ENCODE results near the gene TNPO3.

DNA sequence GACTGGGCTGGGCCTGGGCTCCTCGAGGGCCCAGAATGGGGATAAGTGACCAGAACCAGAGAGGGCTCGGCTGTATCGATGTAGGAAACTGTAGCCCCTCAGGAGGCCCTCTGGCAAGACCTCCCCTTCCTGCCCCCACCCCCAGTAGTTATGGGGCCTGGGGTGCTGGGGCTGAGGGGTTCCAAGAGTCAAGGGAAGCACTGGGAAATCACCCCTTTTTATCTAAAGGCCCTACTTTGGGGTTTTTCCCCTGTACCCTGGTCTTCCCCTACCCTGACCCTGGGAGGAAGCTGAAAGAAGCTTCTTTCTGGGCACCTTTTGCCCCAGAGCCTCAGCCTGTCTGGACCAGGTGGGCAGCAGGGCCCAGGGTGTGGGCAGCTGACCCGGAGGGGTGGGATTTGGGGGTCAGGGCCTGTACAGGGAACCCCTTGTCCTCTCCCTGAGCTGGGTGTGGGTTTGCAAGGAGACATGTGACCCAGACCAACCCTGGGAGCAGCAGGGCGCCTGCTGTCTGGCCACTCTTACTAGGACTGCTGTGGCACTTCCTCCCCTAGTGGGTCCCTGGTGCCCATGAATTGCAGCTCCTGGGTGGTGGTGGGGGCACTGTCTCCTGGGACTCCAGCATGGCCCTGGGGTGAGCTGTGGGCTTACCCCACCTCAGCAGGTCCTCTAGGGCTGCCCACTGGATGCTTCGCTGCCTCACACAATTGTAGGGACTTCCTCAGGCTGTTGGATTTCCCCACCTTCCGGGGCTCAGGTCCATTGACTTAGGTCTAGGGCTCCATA, 115.6 kb downstream of the TNPO3 start:
- TF ChIP-seq, protein P1, sequence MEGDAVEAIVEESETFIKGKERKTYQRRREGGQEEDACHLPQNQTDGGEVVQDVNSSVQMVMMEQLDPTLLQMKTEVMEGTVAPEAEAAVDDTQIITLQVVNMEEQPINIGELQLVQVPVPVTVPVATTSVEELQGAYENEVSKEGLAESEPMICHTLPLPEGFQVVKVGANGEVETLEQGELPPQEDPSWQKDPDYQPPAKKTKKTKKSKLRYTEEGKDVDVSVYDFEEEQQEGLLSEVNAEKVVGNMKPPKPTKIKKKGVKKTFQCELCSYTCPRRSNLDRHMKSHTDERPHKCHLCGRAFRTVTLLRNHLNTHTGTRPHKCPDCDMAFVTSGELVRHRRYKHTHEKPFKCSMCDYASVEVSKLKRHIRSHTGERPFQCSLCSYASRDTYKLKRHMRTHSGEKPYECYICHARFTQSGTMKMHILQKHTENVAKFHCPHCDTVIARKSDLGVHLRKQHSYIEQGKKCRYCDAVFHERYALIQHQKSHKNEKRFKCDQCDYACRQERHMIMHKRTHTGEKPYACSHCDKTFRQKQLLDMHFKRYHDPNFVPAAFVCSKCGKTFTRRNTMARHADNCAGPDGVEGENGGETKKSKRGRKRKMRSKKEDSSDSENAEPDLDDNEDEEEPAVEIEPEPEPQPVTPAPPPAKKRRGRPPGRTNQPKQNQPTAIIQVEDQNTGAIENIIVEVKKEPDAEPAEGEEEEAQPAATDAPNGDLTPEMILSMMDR (IDR thresholded peaks at IDR 0.05; ENCODE audit: low read depth, low read length), result no peak
- TF ChIP-seq POLR2A (IDR thresholded peaks at IDR 0.05; ENCODE audit: extremely low read depth, insufficient read length), result no peak
